Smooth muscle cell (in vitro differentiated cells): Measurements from ENCODE around the gene EDARADD. TPM values are rescaled to one million over a fixed set of nuclear protein-coding genes. Genes with fewer than 3 reads are reported as not detected.
A peak's percentile ranks its signal among the peaks of the same experiment; 100 is the strongest.

Source experiments
- DNase-seq: peaks from one replicate; lab custom pipeline; 2025; ENCODE audit not compliant: unreplicated experiment; lab: John Stamatoyannopoulos, UW
- H2AFZ ChIP-seq: fragments of 200-600 bp; sonication (generic); 2 replicates; pipeline ENCODE4 v1.6.0; 2016; ENCODE audit warnings: antibody characterized with exemption, low read depth, mild to moderate bottlenecking
- H3F3A ChIP-seq: fragments of 200-600 bp; sonication (generic); 2 replicates; pipeline ENCODE4 v1.6.0; 2017; ENCODE audit warnings: antibody characterized with exemption, low read depth
- H3K27ac ChIP-seq: fragments of 200-600 bp; sonication (generic); 2 replicates; pipeline ENCODE4 v1.5.1; 2016; ENCODE audit warnings: low read depth, mild to moderate bottlenecking
- H3K27me3 ChIP-seq: fragments of 200-600 bp; sonication (generic); 2 replicates; pipeline ENCODE4 v1.6.1; 2016; ENCODE audit warnings: low read depth, mild to moderate bottlenecking
- H3K36me3 ChIP-seq: fragments of 200-600 bp; sonication (generic); 2 replicates; pipeline ENCODE4 v1.5.1; 2016; ENCODE audit warnings: low read depth
- H3K4me1 ChIP-seq: fragments of 200-600 bp; sonication (generic); 2 replicates; pipeline ENCODE4 v1.5.1; 2016; ENCODE audit warnings: low read depth
- H3K4me2 ChIP-seq: fragments of 200-600 bp; sonication (generic); 2 replicates; pipeline ENCODE4 v1.6.0; 2016; ENCODE audit warnings: mild to moderate bottlenecking
- H3K4me3 ChIP-seq: fragments of 200-600 bp; sonication (generic); 2 replicates; pipeline ENCODE4 v1.5.1; 2016; ENCODE audit warnings: mild to moderate bottlenecking
- H3K79me2 ChIP-seq: fragments of 200-600 bp; sonication (generic); 2 replicates; pipeline ENCODE4 v1.6.0; 2016; ENCODE audit warnings: low read depth, mild to moderate bottlenecking
- H3K9ac ChIP-seq: fragments of 200-600 bp; sonication (generic); 2 replicates; pipeline ENCODE4 v1.6.0; 2016; ENCODE audit warnings: low read depth
- H3K9me3 ChIP-seq: fragments of 200-600 bp; sonication (generic); replicated peaks from 2 replicates; pipeline ENCODE4 v1.5.1; 2016; ENCODE audit warnings: low read depth
- H4K20me1 ChIP-seq: fragments of 200-600 bp; sonication (generic); 2 replicates; pipeline ENCODE4 v1.6.0; 2016; ENCODE audit warnings: low read depth
- CTCF ChIP-seq: fragments of 200-600 bp; sonication (generic); IDR thresholded peaks from 2 replicates; pipeline ENCODE4 v1.5.1; 2017; ENCODE audit warnings: borderline replicate concordance, mild to moderate bottlenecking, antibody characterized with exemption; ENCODE audit not compliant: insufficient read depth, poor library complexity, severe bottlenecking
- WGBS: methylation state at CpG from one replicate; pipeline ENCODE4 v1.1.7; 2016; ENCODE audit warnings: low lambda C conversion rate; 5-methylcytosine and 5-hydroxymethylcytosine counted together
- polyA plus RNA-seq: library from polyadenylated mRNA; unstranded; fragments of >200 nt; fragmentation: Nextera tagmentation; extraction: Ambion mirVana; gene quantifications from 2 replicates; pipeline ENCODE4 v1.2.1, GENCODE V29; 2016
- total RNA-seq: library from RNA; depleted of rRNA; stranded (reverse); fragments of >200 nt; gene quantifications from 2 replicates; pipeline ENCODE4 v1.2.3, GENCODE V29; 2014

The EDARADD gene
- total RNA-seq (5.8 and 6.0 TPM in 2 replicates), polyA plus RNA-seq (4.3 and 7.7 TPM in 2 replicates)

- Histone ChIP-seq H3K4me1 (no peaks in the 10 kb centered on the region), H3K9me3 (no peaks in the 10 kb centered on the region), H3K27me3 (peaks cover 8% of the 10 kb centered on the region), H3K36me3 (no peaks in the 10 kb centered on the region), H3K79me2 (no peaks in the 10 kb centered on the region), H4K20me1 (peaks cover 3% of the 10 kb centered on the region), H3K9ac (peak within 1 kb of the TSS; percentile 24), H3K4me3 (peak within 1 kb of the TSS; percentile 82), H3K27ac (peak within 1 kb of the TSS; percentile 60), H3K4me2 (peak within 1 kb of the TSS; percentile 99), H3F3A (peaks cover 4% of the 10 kb centered on the region), H2AFZ (peak within 1 kb of the TSS; percentile 91)
- WGBS: 68% methylated on average over 13 of the region's 13 CpGs
- DNase-seq: no peak
- TF ChIP-seq CTCF: no peak
These were observed at the start of gene EDARADD for GRCh38 chr1:236393681-236394481. EDARADD (plus strand) TSS chr1:236394286; CDS start chr1:236394445, 159 bp downstream.

GRCh38 chr1:236345728-236346127 is 48.4 kb upstream of the EDARADD start:
- Histone ChIP-seq H3K27me3 (no peaks in the 10 kb centered on the region), H3K4me2 (no peak overlapping the region), H3K4me1 (no peaks in the 10 kb centered on the region), H3F3A (no peaks in the 10 kb centered on the region), H3K9ac (no peak overlapping the region), H3K4me3 (no peak overlapping the region), H2AFZ (no peak overlapping the region), H3K27ac (no peak overlapping the region), H3K79me2 (no peaks in the 10 kb centered on the region), H3K9me3 (no peaks in the 10 kb centered on the region), H3K36me3 (no peaks in the 10 kb centered on the region), H4K20me1 (no peaks in the 10 kb centered on the region)
- TF ChIP-seq CTCF: no peak
- DNase-seq: no peak
- 25% methylated on average over 1 of the region's 1 CpG for WGBS

GRCh38 chr1:236348071-236348470 is 46.0 kb upstream of the EDARADD start:
- Histone ChIP-seq H3K36me3 (no peaks in the 10 kb centered on the region), H3K27me3 (no peaks in the 10 kb centered on the region), H3K27ac (no peak overlapping the region), H3K4me1 (no peaks in the 10 kb centered on the region), H3F3A (no peaks in the 10 kb centered on the region), H3K4me2 (no peak overlapping the region), H3K9ac (no peak overlapping the region), H4K20me1 (no peaks in the 10 kb centered on the region), H3K79me2 (no peaks in the 10 kb centered on the region), H3K9me3 (no peaks in the 10 kb centered on the region), H3K4me3 (no peak overlapping the region), H2AFZ (no peak overlapping the region)
- no peak for DNase-seq
- no peak for TF ChIP-seq CTCF
- 97% methylated on average over 27 of the region's 31 CpGs for WGBS

GRCh38 chr1:236350308-236350707 is 43.8 kb upstream of the EDARADD start:
- Histone ChIP-seq H3K4me3 (no peak overlapping the region), H3K79me2 (no peaks in the 10 kb centered on the region), H3F3A (no peaks in the 10 kb centered on the region), H2AFZ (no peak overlapping the region), H3K27me3 (no peaks in the 10 kb centered on the region), H3K9me3 (no peaks in the 10 kb centered on the region), H3K4me1 (no peaks in the 10 kb centered on the region), H3K36me3 (no peaks in the 10 kb centered on the region), H4K20me1 (no peaks in the 10 kb centered on the region), H3K4me2 (no peak overlapping the region), H3K27ac (no peak overlapping the region), H3K9ac (no peak overlapping the region)
- no peak for TF ChIP-seq CTCF
- no peak for DNase-seq
- 82% methylated on average over 5 of the region's 5 CpGs for WGBS
